Endothelial cell (in vitro differentiated cells): ENCODE measurements around the gene TTC33. TPM values are rescaled to one million over a fixed set of nuclear protein-coding genes. Genes with fewer than 3 reads are reported as not detected.

Experiments
- DNase-seq: peaks from one replicate; pipeline ENCODE4 v3.0.0; 2021; ENCODE audit warnings: low spot score
- H3K27ac Mint-ChIP-seq: one replicate; pipeline ENCODE4 v1.8.0; 2021; ENCODE audit warnings: mixed read lengths, inconsistent platforms; ENCODE audit not compliant: unreplicated experiment
- H3K27me3 Mint-ChIP-seq: one replicate; pipeline ENCODE4 v1.8.0; 2021; ENCODE audit warnings: mild to moderate bottlenecking, moderate library complexity, mixed read lengths, inconsistent platforms; ENCODE audit not compliant: unreplicated experiment
- H3K36me3 Mint-ChIP-seq: one replicate; pipeline ENCODE4 v1.8.0; 2021; ENCODE audit warnings: mild to moderate bottlenecking, low read depth, mixed read lengths, inconsistent platforms; ENCODE audit not compliant: unreplicated experiment
- H3K4me1 Mint-ChIP-seq: one replicate; pipeline ENCODE4 v1.8.0; 2021; ENCODE audit warnings: mild to moderate bottlenecking, mixed read lengths, inconsistent platforms; ENCODE audit not compliant: unreplicated experiment
- H3K4me3 Mint-ChIP-seq: one replicate; pipeline ENCODE4 v1.8.0; 2021; ENCODE audit warnings: mild to moderate bottlenecking, mixed read lengths, inconsistent platforms; ENCODE audit not compliant: unreplicated experiment
- H3K9me3 Mint-ChIP-seq: one replicate; pipeline ENCODE4 v1.8.0; 2021; ENCODE audit warnings: mixed read lengths, inconsistent platforms; ENCODE audit not compliant: unreplicated experiment
- total RNA-seq: library from RNA; stranded (reverse); fragmentation: NEBNext Ultra II Directional; extraction: Animal tissue kit (Norgen Biotek cat#: 25700); gene quantifications from one replicate; pipeline ENCODE4 v1.2.1, GENCODE V29; 2021; ENCODE audit not compliant: unreplicated experiment
- TF ChIP-seq, protein P1 (sequence below): fragments of 200-600 bp; sonication (generic); IDR thresholded peaks from one replicate; pipeline ENCODE4 v1.5.0; 2021; ENCODE audit warnings: antibody characterized with exemption; ENCODE audit not compliant: unreplicated experiment

The TTC33 gene
- total RNA-seq, 1 donor from 2014 or later = 8.6 TPM

- H3K36me3 Mint-ChIP-seq = peaks cover 3% of the 10 kb centered on the region
- H3K4me1 Mint-ChIP-seq = no peaks in the 10 kb centered on the region
- no peak for DNase-seq
- H3K9me3 Mint-ChIP-seq = no peaks in the 10 kb centered on the region
- peaks cover 3% of the 10 kb centered on the region for H3K27me3 Mint-ChIP-seq
- H3K27ac Mint-ChIP-seq = no peak overlapping the region
- no peak overlapping the region for H3K4me3 Mint-ChIP-seq
- TF ChIP-seq, protein P1, sequence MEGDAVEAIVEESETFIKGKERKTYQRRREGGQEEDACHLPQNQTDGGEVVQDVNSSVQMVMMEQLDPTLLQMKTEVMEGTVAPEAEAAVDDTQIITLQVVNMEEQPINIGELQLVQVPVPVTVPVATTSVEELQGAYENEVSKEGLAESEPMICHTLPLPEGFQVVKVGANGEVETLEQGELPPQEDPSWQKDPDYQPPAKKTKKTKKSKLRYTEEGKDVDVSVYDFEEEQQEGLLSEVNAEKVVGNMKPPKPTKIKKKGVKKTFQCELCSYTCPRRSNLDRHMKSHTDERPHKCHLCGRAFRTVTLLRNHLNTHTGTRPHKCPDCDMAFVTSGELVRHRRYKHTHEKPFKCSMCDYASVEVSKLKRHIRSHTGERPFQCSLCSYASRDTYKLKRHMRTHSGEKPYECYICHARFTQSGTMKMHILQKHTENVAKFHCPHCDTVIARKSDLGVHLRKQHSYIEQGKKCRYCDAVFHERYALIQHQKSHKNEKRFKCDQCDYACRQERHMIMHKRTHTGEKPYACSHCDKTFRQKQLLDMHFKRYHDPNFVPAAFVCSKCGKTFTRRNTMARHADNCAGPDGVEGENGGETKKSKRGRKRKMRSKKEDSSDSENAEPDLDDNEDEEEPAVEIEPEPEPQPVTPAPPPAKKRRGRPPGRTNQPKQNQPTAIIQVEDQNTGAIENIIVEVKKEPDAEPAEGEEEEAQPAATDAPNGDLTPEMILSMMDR = no peak
Observed at GRCh38 chr5:40700116-40700782, 55.5 kb downstream of the TTC33 start.

GRCh38 chr5:40694433-40694832, 61.3 kb downstream of the TTC33 start:
- H3K27ac Mint-ChIP-seq = no peak overlapping the region
- no peaks in the 10 kb centered on the region for H3K9me3 Mint-ChIP-seq
- H3K36me3 Mint-ChIP-seq = no peaks in the 10 kb centered on the region
- no peaks in the 10 kb centered on the region for H3K27me3 Mint-ChIP-seq
- no peaks in the 10 kb centered on the region for H3K4me1 Mint-ChIP-seq
- H3K4me3 Mint-ChIP-seq = no peak overlapping the region
- no peak for DNase-seq
- TF ChIP-seq, protein P1 = no peak

DNA sequence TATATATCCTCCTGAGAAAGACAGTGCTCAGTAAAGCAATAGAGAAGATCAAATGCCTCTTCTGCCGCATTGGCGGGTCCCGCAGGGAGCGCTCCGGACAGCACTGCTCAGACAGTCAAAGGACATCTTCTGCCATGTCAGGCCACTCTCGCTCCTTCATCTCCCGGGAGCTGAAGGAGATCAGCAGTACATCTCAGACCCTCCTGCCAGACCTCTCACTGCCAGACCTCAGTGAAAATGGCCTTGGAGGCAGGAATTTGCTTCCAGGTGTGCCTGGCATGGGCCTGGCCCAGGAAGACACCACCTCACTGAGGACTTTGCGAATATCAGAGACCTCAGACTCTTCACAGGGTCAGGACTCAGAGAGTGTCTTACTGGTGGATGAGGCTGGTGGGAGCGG, 63.9 kb downstream of the TTC33 start:
- Mint-ChIP-seq H3K27ac (no peak overlapping the region), H3K4me1 (no peaks in the 10 kb centered on the region), H3K27me3 (no peaks in the 10 kb centered on the region), H3K4me3 (no peak overlapping the region), H3K9me3 (no peaks in the 10 kb centered on the region), H3K36me3 (no peaks in the 10 kb centered on the region)
- TF ChIP-seq, protein P1 = no peak
- no peak for DNase-seq

- H3K27ac Mint-ChIP-seq = no peak overlapping the region
- DNase-seq = no peak
- no peaks in the 10 kb centered on the region for H3K36me3 Mint-ChIP-seq
- no peaks in the 10 kb centered on the region for H3K4me1 Mint-ChIP-seq
- H3K9me3 Mint-ChIP-seq = no peaks in the 10 kb centered on the region
- H3K27me3 Mint-ChIP-seq = no peaks in the 10 kb centered on the region
- TF ChIP-seq, protein P1 = no peak
- H3K4me3 Mint-ChIP-seq = no peak overlapping the region
Observed at GRCh38 chr5:40690267-40690666, 65.5 kb downstream of the TTC33 start.

GRCh38 chr5:40689438-40689837, 66.3 kb downstream of the TTC33 start:
- Mint-ChIP-seq H3K9me3 (no peaks in the 10 kb centered on the region), H3K4me1 (no peaks in the 10 kb centered on the region), H3K27ac (no peak overlapping the region), H3K27me3 (no peaks in the 10 kb centered on the region), H3K4me3 (no peak overlapping the region), H3K36me3 (no peaks in the 10 kb centered on the region)
- DNase-seq = no peak
- TF ChIP-seq, protein P1 = no peak
